ENCODE data around the gene AHNAK. TPM values are rescaled to one million over a fixed set of nuclear protein-coding genes. Genes with fewer than 3 reads are reported as not detected.

The AHNAK gene
- total RNA-seq, 1 experiment from 2014 or later, result 73.0 TPM

- no peak for DNase-seq (ENCODE audit: low spot score)
- H3K4me1 ChIP-seq (ENCODE audit: insufficient read depth, low read length, poor library complexity, severe bottlenecking), result no peaks in the 10 kb centered on the region
- TF ChIP-seq CTCF (conservative IDR thresholded peaks at IDR 0.05; ENCODE audit: low read depth, low read length), result no peak
- no peak for TF ChIP-seq EZH2 (IDR thresholded peaks at IDR 0.05; ENCODE audit: borderline replicate concordance, low read depth, low read length, poor library complexity, severe bottlenecking)
- no peak overlapping the region for H3K4me3 ChIP-seq (ENCODE audit: low read depth, low read length, poor library complexity, severe bottlenecking)
- H3K9me3 ChIP-seq (ENCODE audit: low read depth, low read length, poor library complexity, severe bottlenecking), result no peaks in the 10 kb centered on the region
- no peaks in the 10 kb centered on the region for H3K27me3 ChIP-seq (replicated peaks; ENCODE audit: insufficient read depth, low read depth, low read length, poor library complexity)
- H3K27ac ChIP-seq (ENCODE audit: low read depth, low read length, poor library complexity, severe bottlenecking), result no peak overlapping the region
- no TSS peak for BruUV-seq (replicated peaks)
- POLR2A ChIA-PET (ENCODE audit: low non-redundant PET), result interaction anchor here (0.7 kb wide), 1 partner anchor 40 kb away, joined by 3 read pairs; no protein-coding TSS in a partner anchor
- CTCF ChIA-PET, result interaction anchor here (0.6 kb wide), 1 partner anchor 22 kb away, joined by 5 read pairs; no protein-coding TSS in a partner anchor
- intact Hi-C loops (cut with micrococcal nuclease; ENCODE audit: unreplicated experiment), result no loop called here
- no peaks in the 10 kb centered on the region for H3K36me3 ChIP-seq (ENCODE audit: insufficient read depth, low read length, poor library complexity, severe bottlenecking)
Observed at GRCh38 chr11:62401356-62401755, 145.2 kb downstream of the AHNAK start.

GRCh38 chr11:62400760-62401159 is 145.8 kb downstream of the AHNAK start:
- no peak for DNase-seq (ENCODE audit: low spot score)
- Histone ChIP-seq H3K27ac (ENCODE audit: low read depth, low read length, poor library complexity, severe bottlenecking) (no peak overlapping the region), H3K4me1 (ENCODE audit: insufficient read depth, low read length, poor library complexity, severe bottlenecking) (no peaks in the 10 kb centered on the region), H3K27me3 (replicated peaks; ENCODE audit: insufficient read depth, low read depth, low read length, poor library complexity) (no peaks in the 10 kb centered on the region), H3K4me3 (ENCODE audit: low read depth, low read length, poor library complexity, severe bottlenecking) (no peak overlapping the region), H3K36me3 (ENCODE audit: insufficient read depth, low read length, poor library complexity, severe bottlenecking) (no peaks in the 10 kb centered on the region), H3K9me3 (ENCODE audit: low read depth, low read length, poor library complexity, severe bottlenecking) (no peaks in the 10 kb centered on the region)
- POLR2A ChIA-PET (ENCODE audit: low non-redundant PET), result no interaction called here
- intact Hi-C loops (cut with micrococcal nuclease; ENCODE audit: unreplicated experiment), result no loop called here
- CTCF ChIA-PET, result interaction anchor here (0.6 kb wide), 2 partner anchors 23 to 384 kb away, joined by 5 to 7 read pairs; no protein-coding TSS in a partner anchor
- BruUV-seq (replicated peaks), result no TSS peak
- TF ChIP-seq EZH2 (IDR thresholded peaks at IDR 0.05; ENCODE audit: borderline replicate concordance, low read depth, low read length, poor library complexity, severe bottlenecking) (no peak), CTCF (conservative IDR thresholded peaks at IDR 0.05; ENCODE audit: low read depth, low read length) (no peak)

- Histone ChIP-seq H3K4me1 (ENCODE audit: insufficient read depth, low read length, poor library complexity, severe bottlenecking) (no peaks in the 10 kb centered on the region), H3K36me3 (ENCODE audit: insufficient read depth, low read length, poor library complexity, severe bottlenecking) (no peaks in the 10 kb centered on the region), H3K27me3 (replicated peaks; ENCODE audit: insufficient read depth, low read depth, low read length, poor library complexity) (no peaks in the 10 kb centered on the region), H3K9me3 (ENCODE audit: low read depth, low read length, poor library complexity, severe bottlenecking) (no peaks in the 10 kb centered on the region), H3K27ac (ENCODE audit: low read depth, low read length, poor library complexity, severe bottlenecking) (no peak overlapping the region), H3K4me3 (ENCODE audit: low read depth, low read length, poor library complexity, severe bottlenecking) (no peak overlapping the region)
- no peak for DNase-seq (ENCODE audit: low spot score)
- intact Hi-C loops (cut with micrococcal nuclease; ENCODE audit: unreplicated experiment), result no loop called here
- ChIA-PET POLR2A (ENCODE audit: low non-redundant PET) (no interaction called here), CTCF (interaction anchor here (0.6 kb wide), 1 partner anchor 384 kb away, joined by 7 read pairs; no protein-coding TSS in a partner anchor)
- TF ChIP-seq EZH2 (IDR thresholded peaks at IDR 0.05; ENCODE audit: borderline replicate concordance, low read depth, low read length, poor library complexity, severe bottlenecking) (no peak), CTCF (conservative IDR thresholded peaks at IDR 0.05; ENCODE audit: low read depth, low read length) (no peak)
- no TSS peak for BruUV-seq (replicated peaks)
Observed at GRCh38 chr11:62400281-62400680, 146.3 kb downstream of the AHNAK start.

Measured in A673 (cell line).